Measurements from ENCODE around the gene NADK2.

The NADK2 gene

GRCh38 chr5:36162810-36163486 lies 78.8 kb downstream of the NADK2 start:
- DNase-seq (ENCODE audit: low read depth, low spot score) = no peak

- no peak for DNase-seq (ENCODE audit: low read depth, low spot score)
These were observed 80.4 kb downstream of the NADK2 start for GRCh38 chr5:36161361-36161760.

- DNase-seq (ENCODE audit: low read depth, low spot score) = no peak
These were observed 81.1 kb downstream of the NADK2 start for GRCh38 chr5:36160617-36161016.

- DNase-seq (ENCODE audit: low read depth, low spot score) = no peak
These were observed 83.6 kb downstream of the NADK2 start for GRCh38 chr5:36158144-36158543.

- DNase-seq (ENCODE audit: low read depth, low spot score) = no peak
These were observed 85.1 kb downstream of the NADK2 start for GRCh38 chr5:36156619-36157018.

GRCh38 chr5:36156121-36156601 lies 85.6 kb downstream of the NADK2 start:
- no peak for DNase-seq (ENCODE audit: low read depth, low spot score)

- DNase-seq (ENCODE audit: low read depth, low spot score) = no peak
These were observed 86.4 kb downstream of the NADK2 start for GRCh38 chr5:36155291-36155690.

- DNase-seq (ENCODE audit: low read depth, low spot score) = no peak
These were observed 88.0 kb downstream of the NADK2 start for GRCh38 chr5:36153726-36154125.

GRCh38 chr5:36153298-36153677 lies 88.4 kb downstream of the NADK2 start:
- DNase-seq (ENCODE audit: low read depth, low spot score) = no peak

GRCh38 chr5:36152324-36153297 lies 89.1 kb downstream of the NADK2 start:
- no peak for DNase-seq (ENCODE audit: low read depth, low spot score)

- peak; percentile 95 for DNase-seq (ENCODE audit: low read depth, low spot score)
These were observed 90.0 kb downstream of the NADK2 start, which contains the start of the genes LMBRD2 and SKP2 for GRCh38 chr5:36151434-36152323. LMBRD2 (minus strand) TSS chr5:36151887; CDS start chr5:36143349, 8,538 bp downstream. SKP2 (plus strand) TSS chr5:36152111; CDS start chr5:36152263, 152 bp downstream.

- peak; percentile 45 for DNase-seq (ENCODE audit: low read depth, low spot score)
These were observed 90.9 kb downstream of the NADK2 start for GRCh38 chr5:36150676-36151433.

- no peak for DNase-seq (ENCODE audit: low read depth, low spot score)
These were observed 94.0 kb downstream of the NADK2 start for GRCh38 chr5:36147681-36148080.

GRCh38 chr5:36146390-36146789 lies 95.3 kb downstream of the NADK2 start:
- no peak for DNase-seq (ENCODE audit: low read depth, low spot score)

- no peak for DNase-seq (ENCODE audit: low read depth, low spot score)
These were observed 96.4 kb downstream of the NADK2 start for GRCh38 chr5:36145311-36145710.

Measured in iPS DF 19.7 (cell line).